ENCODE measurements around the gene MYRIP.
"Not testable (repeated sequence)": the region's sequence is repeated elsewhere in the genome, so short reads cannot be mapped to it uniquely, and the experiment has no call there.

MYRIP gene

DNA sequence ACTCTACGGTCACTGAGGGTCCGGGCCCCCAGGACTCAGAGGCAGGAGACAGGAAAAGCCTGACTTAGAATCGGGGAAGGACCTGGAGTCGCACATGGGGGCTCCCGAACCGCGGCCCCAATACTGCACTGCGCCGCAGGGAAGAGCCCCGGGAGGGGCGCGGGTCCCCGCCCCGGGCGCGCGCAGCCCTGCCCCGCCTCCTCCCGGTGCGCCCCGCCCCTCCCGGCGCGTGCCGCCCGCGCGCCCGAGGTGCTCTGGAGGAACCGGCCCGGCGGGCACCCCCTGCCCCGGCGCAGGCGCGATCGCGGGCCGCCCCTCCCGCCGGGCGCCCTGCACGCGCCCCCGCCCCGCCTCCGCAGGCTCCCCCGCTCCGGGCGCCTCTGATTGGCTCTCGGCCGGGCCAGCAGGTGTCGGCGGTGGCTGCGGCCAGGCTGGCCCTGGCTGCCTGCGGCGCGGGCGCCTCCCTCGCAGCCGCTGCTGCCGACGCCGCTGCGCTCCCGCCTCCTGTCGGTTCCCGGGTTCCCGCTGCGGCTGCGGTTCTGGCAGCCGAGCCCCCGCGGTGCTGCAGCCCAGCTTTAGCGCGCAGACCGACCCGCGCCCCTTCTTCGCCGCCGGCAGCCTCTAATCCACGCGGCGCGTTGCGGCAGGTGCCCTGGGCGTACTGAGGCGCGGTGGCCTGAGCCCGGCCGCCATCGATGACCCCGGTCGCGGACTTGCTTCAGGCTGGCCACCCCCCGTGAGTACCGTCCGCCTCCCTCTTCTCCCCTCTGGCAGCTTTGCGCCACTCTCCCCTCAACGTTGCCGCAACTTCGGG lies at the start of gene MYRIP:
Gene MYRIP, plus strand, starts transcription at position 429 of the 814 bp plus-strand sequence. CDS start 91,208 bp downstream, outside the sequence.
- peak; percentile 68 for DNase-seq

GRCh38 chr3:39760325-39760724 lies 49.1 kb upstream of the MYRIP start:
- DNase-seq = no peak

DNA sequence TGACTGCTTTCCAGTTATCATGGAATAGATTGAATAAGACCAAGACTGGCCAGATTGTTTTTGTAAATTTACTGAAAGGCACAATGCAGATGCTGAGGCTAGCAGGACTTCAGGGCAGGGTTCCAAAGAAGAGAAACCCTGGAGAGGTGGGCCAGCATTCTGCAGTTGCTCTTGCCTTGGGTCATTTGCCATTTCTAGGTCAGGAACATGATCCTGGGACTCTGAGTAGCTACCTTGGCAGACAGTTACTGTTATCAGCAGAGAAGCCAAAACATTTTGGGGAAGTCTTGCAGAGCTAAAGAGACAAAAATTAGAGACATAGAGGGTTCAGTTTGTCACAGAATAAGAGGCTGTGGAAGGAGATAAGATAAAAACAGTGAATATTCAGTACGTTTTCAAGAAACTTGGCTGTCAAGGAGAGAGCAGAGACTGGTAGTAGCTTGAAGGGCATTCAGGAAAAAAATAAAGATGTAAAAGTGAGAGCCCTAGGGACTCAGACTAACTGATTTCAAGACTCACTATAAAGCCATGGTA lies 46.8 kb upstream of the MYRIP start:
- DNase-seq = no peak

DNA sequence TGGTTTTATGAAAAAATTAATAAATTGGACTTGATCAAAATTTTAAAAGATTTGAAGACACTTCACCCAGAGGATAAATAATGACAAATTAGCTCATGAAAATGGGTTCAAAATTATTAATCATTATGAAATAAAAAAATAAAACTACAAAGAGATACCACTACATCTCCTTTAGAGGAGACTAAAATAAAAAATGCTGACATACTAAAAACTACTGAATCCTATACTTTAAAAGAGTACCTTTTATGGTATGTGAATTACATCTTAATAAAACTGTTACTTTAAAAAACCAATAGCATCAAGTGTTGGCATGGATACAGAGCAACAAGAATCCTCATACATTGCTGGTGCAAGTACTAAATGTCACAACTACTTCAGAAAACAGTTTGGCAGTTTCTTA lies 46.0 kb upstream of the MYRIP start:
- no peak for DNase-seq

DNA sequence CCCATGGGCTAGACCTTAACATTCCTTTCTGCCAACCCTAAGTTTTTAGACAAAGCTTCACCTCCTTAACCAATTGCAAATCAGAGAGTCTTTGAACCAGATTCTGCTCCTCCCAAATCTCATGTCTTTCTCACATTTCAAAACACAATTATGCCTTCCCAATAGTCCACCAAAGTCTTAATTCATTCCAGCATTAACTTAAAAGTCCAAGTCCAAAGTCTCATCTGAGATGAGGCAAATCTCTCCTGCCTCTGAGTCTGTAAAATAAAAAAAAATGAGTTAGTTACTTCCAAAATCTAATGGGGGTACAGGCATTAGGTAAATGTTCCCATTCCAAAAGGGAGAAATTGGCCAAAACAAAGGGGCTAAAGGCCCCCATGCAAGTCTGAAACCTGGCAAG lies 43.8 kb upstream of the MYRIP start:
- DNase-seq = no peak

GRCh38 chr3:39766433-39766832 lies 43.0 kb upstream of the MYRIP start:
- DNase-seq = no peak

- DNase-seq = not testable (repeated sequence)
Observed at GRCh38 chr3:39766909-39767308, 42.5 kb upstream of the MYRIP start.

GRCh38 chr3:39778168-39778567 lies 31.2 kb upstream of the MYRIP start:
- not testable (repeated sequence) for DNase-seq

DNA sequence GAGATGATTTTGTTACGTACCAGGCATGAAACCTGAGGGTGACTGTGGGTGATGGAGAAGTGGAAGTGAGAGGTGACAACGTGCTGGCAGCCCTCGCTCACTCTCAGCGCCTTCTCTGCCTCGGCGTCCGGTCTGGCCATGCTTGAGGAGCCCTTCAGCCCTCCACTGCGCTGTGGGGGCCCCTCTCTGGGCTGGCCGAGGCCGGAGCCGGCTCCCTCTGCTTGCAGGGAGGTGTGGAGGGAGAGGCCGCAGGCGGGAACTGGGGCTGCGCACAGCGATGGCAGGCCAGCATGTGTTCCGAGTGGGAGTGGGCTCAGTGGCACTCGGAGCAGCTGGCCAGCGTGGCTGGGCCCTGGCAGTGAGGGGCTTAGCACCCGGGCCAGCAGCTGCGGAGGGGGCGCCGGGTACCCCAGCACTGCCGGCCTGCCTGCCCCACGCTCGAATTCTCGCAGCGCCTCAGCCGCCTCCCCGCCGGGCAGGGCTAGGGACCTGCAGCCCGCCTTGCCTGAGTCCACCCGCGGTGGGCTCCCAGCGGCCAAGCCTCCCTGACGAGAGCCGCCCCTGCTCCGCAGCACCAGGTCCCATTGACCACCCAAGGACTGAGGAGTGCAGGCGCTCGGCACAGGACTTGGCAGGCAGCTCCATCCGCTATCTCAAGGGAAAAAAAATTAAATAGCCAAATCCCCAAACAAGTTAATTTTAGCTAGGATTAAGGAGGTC lies 29.7 kb upstream of the MYRIP start:
- no peak for DNase-seq

DNA sequence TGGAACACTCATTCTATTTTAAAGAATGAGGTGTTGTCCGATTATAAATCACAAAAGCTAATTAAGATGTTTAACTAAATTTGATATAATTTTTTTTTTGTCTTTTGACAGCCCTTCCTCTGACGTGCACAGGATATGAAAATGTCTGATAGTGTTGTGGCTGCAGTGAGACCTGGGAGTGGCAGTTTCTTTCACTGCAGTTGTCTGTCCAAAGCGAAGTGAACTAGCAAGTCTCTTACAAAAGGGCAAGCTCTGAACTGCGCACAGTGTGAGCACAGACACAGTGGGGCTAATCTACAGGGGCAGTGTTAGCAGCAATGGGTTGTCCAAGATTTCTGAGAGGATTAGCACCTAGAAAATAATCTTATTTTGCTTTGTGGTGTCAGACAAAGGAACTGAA lies 29.1 kb upstream of the MYRIP start:
- no peak for DNase-seq

GRCh38 chr3:39781025-39781424 lies 28.4 kb upstream of the MYRIP start:
- DNase-seq = no peak

GRCh38 chr3:39781632-39782031 lies 27.8 kb upstream of the MYRIP start:
- no peak for DNase-seq

- DNase-seq = peak; percentile 24
Observed at GRCh38 chr3:39783680-39784079, 25.7 kb upstream of the MYRIP start.

DNA sequence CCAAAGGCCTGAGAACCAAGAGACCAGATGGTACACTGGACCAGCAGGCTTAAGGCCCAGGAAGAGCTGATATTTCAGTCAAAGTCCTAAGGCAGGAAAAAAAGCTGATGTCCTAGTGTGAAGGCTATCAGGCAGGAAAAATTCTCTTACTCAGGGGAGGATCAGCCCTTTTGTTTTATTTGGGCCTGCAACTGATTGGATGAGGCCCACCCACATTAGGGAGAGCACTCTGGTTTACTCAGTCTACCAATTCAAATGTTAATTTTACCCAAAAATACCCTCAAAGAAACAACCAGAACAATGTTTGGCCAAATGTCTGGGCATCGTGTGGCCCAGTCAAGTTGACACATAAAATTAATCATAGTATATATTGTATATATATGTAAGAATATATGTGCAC lies 24.5 kb upstream of the MYRIP start:
- no peak for DNase-seq

GRCh38 chr3:39788128-39788883 lies 21.1 kb upstream of the MYRIP start:
- no peak for DNase-seq

DNA sequence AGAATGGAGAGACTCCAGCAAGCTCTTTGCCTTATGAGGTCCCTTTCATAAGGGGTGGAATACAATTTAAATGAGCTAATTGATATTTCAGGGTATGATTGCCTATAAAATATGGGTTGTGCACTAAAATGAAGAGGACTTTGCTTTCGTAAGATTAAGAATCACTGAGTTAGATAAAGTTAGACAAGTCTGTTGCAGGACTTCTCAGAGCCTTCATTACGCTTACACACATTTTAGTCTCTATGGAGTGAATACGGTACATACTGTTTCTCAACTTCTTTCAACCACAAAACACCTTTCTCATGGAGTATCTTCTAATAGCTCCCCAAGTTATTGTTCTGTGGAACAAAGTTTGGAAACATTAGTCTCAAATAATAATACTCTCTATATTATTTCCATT lies 17.8 kb upstream of the MYRIP start:
- no peak for DNase-seq

GRCh38 chr3:39794880-39795279 lies 14.5 kb upstream of the MYRIP start:
- DNase-seq = no peak

DNA sequence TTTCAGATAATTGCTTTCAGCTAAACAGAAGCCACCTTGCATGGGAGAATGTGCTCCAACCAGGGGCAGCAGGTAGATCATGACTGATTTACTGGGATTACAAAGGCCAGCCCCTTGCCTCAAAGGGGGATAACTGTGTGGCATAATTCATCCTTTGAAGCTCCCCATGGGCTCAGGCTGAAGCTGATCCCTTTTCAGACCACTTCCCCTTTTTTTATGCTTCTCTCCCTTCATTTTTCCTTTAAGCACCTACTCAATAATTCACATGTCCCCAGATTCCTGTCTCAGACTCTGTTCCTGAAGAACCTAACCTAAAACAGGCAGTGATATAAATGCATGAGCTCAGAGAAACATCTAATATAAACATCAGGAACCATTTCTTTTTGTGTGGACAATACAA lies 8.2 kb upstream of the MYRIP start:
- DNase-seq = no peak

- not testable (repeated sequence) for DNase-seq
Observed at GRCh38 chr3:39802486-39802885, 6.9 kb upstream of the MYRIP start.

DNA sequence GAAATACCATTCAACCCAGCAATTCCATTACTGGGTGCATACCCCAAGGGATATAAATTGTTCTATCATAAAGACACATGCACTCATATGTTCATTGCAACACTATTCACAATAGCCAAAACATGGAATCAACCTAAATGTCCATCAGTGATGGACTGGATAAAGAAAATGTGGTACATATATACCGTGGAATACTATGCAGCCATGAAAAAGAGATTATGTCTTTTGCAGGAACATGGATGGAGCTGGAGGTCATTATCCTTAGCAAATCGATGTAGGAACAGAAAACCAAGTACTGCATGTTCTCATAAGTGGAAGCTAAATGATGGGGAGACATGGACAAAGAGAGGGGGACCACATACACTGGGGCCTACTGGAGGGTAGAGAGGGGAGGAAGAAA lies 5.5 kb upstream of the MYRIP start:
- DNase-seq = no peak

GRCh38 chr3:39804951-39805350 lies 4.5 kb upstream of the MYRIP start:
- no peak for DNase-seq

GRCh38 chr3:39805650-39806049 lies 3.8 kb upstream of the MYRIP start:
- DNase-seq = no peak

- DNase-seq = no peak
Observed at GRCh38 chr3:39806820-39807219, 2.6 kb upstream of the MYRIP start.

All from right hindlimb (tissue), 1 donor.